DMS 273 treated with DMSO at 0.1 percent for 48 hours (cell line): ENCODE measurements around the gene NOPCHAP1.

Source experiments
- DNase-seq: peaks from one replicate; lab custom pipeline; 2025; lab: John Stamatoyannopoulos, UW

Gene NOPCHAP1

GRCh38 chr12:105020241-105020962, 34.3 kb downstream of the NOPCHAP1 start:
- peak; percentile 32 for DNase-seq

- no peak for DNase-seq
Measured at GRCh38 chr12:105024928-105025327, 38.8 kb downstream of the NOPCHAP1 start.

- no peak for DNase-seq
Measured at GRCh38 chr12:105025890-105026289, 39.8 kb downstream of the NOPCHAP1 start.

- no peak for DNase-seq
Measured at GRCh38 chr12:105026411-105026810, 40.3 kb downstream of the NOPCHAP1 start.

GRCh38 chr12:105030820-105031807, 45.0 kb downstream of the NOPCHAP1 start:
- DNase-seq: no peak

GRCh38 chr12:105032703-105033357, 46.7 kb downstream of the NOPCHAP1 start:
- no peak for DNase-seq

- no peak for DNase-seq
Measured at GRCh38 chr12:105033851-105034250, 47.7 kb downstream of the NOPCHAP1 start.
